Effector memory CD8-positive, alpha-beta T cell (primary cell): Measurements from ENCODE around the gene CXADR.

Experiments
- ATAC-seq: fragments of 150-1000 bp; cut with Tn5 transposase; replicated peaks from 2 replicates; pipeline ENCODE4 v1.10.0; 2021; ENCODE audit warnings: mild to moderate bottlenecking, moderate library complexity
- DNase-seq, 3 experiments: peaks; one replicate each; pipeline ENCODE4 v3.0.0; 2021
- H3K27ac Mint-ChIP-seq, 2 donors: one replicate each; pipeline ENCODE4 v1.8.0; 2022; ENCODE audit warnings: mild to moderate bottlenecking in 2 of 2, mixed read lengths in 2 of 2, moderate library complexity in 2 of 2
- H3K27me3 Mint-ChIP-seq, 2 donors: one replicate each; pipeline ENCODE4 v1.8.0; 2022; ENCODE audit warnings: mixed read lengths in 2 of 2
- H3K36me3 Mint-ChIP-seq: one replicate; pipeline ENCODE4 v1.8.0; 2022; ENCODE audit warnings: mild to moderate bottlenecking, moderate library complexity, mixed read lengths; ENCODE audit not compliant: insufficient read depth
- H3K4me1 Mint-ChIP-seq, 2 donors: one replicate each; pipeline ENCODE4 v1.8.0; 2022; ENCODE audit warnings: low read depth in 2 of 2, mixed read lengths in 2 of 2
- H3K4me3 Mint-ChIP-seq, 2 donors: one replicate each; pipeline ENCODE4 v1.8.0; 2022; ENCODE audit warnings: mild to moderate bottlenecking in 2 of 2, mixed read lengths in 2 of 2, moderate library complexity in 2 of 2
- H3K9me3 Mint-ChIP-seq, 2 donors: one replicate each; pipeline ENCODE4 v1.8.0; 2022; ENCODE audit warnings: mixed read lengths in 2 of 2

CXADR gene

DNA sequence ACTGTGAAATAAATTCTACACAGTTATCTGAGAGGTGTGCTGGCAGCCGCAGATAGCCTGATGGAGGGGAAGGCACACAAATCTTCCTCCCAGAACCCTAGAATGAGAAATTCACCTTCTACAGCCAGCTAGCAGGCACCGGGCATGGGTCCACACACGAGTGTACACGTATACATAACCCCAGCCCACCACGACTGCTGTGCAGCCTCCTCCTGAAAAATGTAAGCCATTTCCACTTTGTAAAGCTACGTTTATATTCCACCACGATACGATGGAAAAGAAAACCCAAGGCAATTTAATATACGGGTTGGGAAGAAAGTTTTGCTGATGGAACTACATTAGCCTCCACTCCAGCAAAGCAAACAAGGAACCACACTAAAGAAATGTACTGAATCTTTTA, 98.1 kb downstream of the CXADR start:
- DNase-seq, result no peak
- no peak for ATAC-seq
- Mint-ChIP-seq H3K27ac (peak overlapping the region; percentile 97 to 99), H3K4me1 (peaks cover 19 to 23% of the 10 kb centered on the region in 2 donors), H3K4me3 (peak overlapping the region; percentile 91 to 93), H3K36me3 (peaks cover 32% of the 10 kb centered on the region), H3K27me3 (no peaks in the 10 kb centered on the region), H3K9me3 (no peaks in the 10 kb centered on the region)

- no peaks in the 10 kb centered on the region for H3K9me3 Mint-ChIP-seq
- peak; percentile 68 for ATAC-seq
- H3K27me3 Mint-ChIP-seq, result no peaks in the 10 kb centered on the region
- H3K36me3 Mint-ChIP-seq, result peaks cover 32% of the 10 kb centered on the region
- peak overlapping the region; percentile 91 to 93 for H3K4me3 Mint-ChIP-seq
- peak; percentile 74 to 82 (median 75) for DNase-seq
- H3K4me1 Mint-ChIP-seq, result peaks cover 19 to 23% of the 10 kb centered on the region in 2 donors
- H3K27ac Mint-ChIP-seq, result peak overlapping the region; percentile 97 to 99
These were observed 98.7 kb downstream of the CXADR start for GRCh38 chr21:17611414-17612022.

GRCh38 chr21:17612023-17612564, 99.3 kb downstream of the CXADR start:
- no peak for ATAC-seq
- peaks cover 17 to 23% of the 10 kb centered on the region in 2 donors for H3K4me1 Mint-ChIP-seq
- H3K9me3 Mint-ChIP-seq, result no peaks in the 10 kb centered on the region
- no peaks in the 10 kb centered on the region for H3K27me3 Mint-ChIP-seq
- H3K4me3 Mint-ChIP-seq, result peak overlapping the region; percentile 91 to 93
- H3K36me3 Mint-ChIP-seq, result peaks cover 30% of the 10 kb centered on the region
- peak in 2 of 3 experiments; percentile 3 to 9 for DNase-seq
- H3K27ac Mint-ChIP-seq, result peak overlapping the region; percentile 97 to 99

GRCh38 chr21:17612565-17613241, 99.9 kb downstream of the CXADR start, which contains the start of gene BTG3:
Gene BTG3, minus strand, starts transcription at chr21:17612901. Its CDS starts 3,757 bp downstream, at chr21:17609144.
- H3K27ac Mint-ChIP-seq, result peak within 1 kb of the TSS; percentile 97 to 99
- peak within 1 kb of the TSS; percentile 91 to 93 for H3K4me3 Mint-ChIP-seq
- H3K27me3 Mint-ChIP-seq, result no peaks in the 10 kb centered on the region
- DNase-seq (peak; percentile 74 to 79 (median 75)), ATAC-seq (peak; percentile 71)
- peaks cover 26% of the 10 kb centered on the region for H3K36me3 Mint-ChIP-seq
- peaks cover 16 to 23% of the 10 kb centered on the region in 2 donors for H3K4me1 Mint-ChIP-seq
- H3K9me3 Mint-ChIP-seq, result no peaks in the 10 kb centered on the region

- Mint-ChIP-seq H3K9me3 (no peaks in the 10 kb centered on the region), H3K4me1 (peaks cover 16 to 18% of the 10 kb centered on the region in 2 donors), H3K27me3 (no peaks in the 10 kb centered on the region), H3K4me3 (peak overlapping the region; percentile 73 to 76), H3K36me3 (peaks cover 22% of the 10 kb centered on the region), H3K27ac (peak overlapping the region; percentile 84 to 99)
- peak in 1 of 3 experiments; percentile 10 for DNase-seq
- ATAC-seq, result no peak
These were observed 100.4 kb downstream of the CXADR start for GRCh38 chr21:17613242-17613676.

DNA sequence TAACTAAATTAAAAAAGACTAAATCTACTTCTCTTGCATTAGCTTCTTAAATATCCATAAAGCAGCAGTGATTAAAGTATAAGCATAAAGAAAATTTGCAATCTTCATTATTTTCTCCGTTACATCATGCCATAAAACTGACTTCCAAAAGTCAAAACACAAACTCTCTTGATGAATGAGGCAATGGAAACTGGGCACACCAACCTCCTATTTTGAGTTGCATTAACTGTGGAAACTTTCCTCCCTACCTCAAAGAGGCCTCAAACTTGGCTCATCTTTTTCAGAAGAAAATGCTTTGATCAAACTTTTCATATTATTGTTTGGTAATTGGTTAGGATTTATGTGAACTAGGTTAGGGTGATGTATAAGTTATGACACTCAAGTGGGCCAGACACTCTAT, 104.0 kb downstream of the CXADR start:
- ATAC-seq (no peak), DNase-seq (no peak)
- Mint-ChIP-seq H3K4me1 (peaks cover 0 to 4% of the 10 kb centered on the region in 2 donors), H3K27me3 (no peaks in the 10 kb centered on the region), H3K9me3 (no peaks in the 10 kb centered on the region), H3K4me3 (no peak overlapping the region), H3K27ac (no peak overlapping the region), H3K36me3 (peaks cover 4% of the 10 kb centered on the region)

GRCh38 chr21:17622018-17622417, 109.2 kb downstream of the CXADR start:
- Mint-ChIP-seq H3K27me3 (peaks cover 32 to 36% of the 10 kb centered on the region in 2 donors), H3K4me3 (no peak overlapping the region), H3K27ac (no peak overlapping the region), H3K4me1 (no peaks in the 10 kb centered on the region), H3K36me3 (no peaks in the 10 kb centered on the region), H3K9me3 (no peaks in the 10 kb centered on the region)
- no peak for ATAC-seq
- DNase-seq, result no peak

- no peaks in the 10 kb centered on the region for H3K9me3 Mint-ChIP-seq
- no peak for ATAC-seq
- H3K27ac Mint-ChIP-seq, result no peak overlapping the region
These were observed 118.4 kb downstream of the CXADR start for GRCh38 chr21:17631195-17631594.

DNA sequence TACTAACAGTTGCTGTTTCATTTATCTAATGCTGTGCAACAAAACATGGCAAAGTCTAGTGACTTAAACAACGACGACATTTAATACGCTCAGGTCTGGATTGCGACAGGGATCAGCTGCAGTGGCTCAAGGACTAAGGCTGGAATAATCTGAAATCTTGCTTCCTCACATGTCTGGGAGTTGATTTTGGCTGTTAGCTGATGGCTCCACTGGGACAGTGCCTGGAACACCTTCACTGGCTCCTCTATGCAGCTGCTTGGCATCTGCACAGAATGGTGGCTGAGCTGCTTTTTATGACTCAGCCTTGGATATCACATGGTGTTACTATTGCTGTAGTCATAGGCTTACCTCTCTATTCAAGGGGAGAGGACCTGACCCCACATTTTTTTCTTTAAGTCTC, 123.9 kb downstream of the CXADR start:
- no peak for ATAC-seq
- no peak for DNase-seq
- H3K36me3 Mint-ChIP-seq, result no peaks in the 10 kb centered on the region

More at GRCh38 chr21:17631195-17631594, 118.4 kb downstream of the CXADR start:
- DNase-seq, result no peak
- Mint-ChIP-seq H3K27me3 (peaks cover 12 to 13% of the 10 kb centered on the region in 2 donors), H3K36me3 (no peaks in the 10 kb centered on the region), H3K4me3 (no peak overlapping the region), H3K4me1 (no peaks in the 10 kb centered on the region)

DNA sequence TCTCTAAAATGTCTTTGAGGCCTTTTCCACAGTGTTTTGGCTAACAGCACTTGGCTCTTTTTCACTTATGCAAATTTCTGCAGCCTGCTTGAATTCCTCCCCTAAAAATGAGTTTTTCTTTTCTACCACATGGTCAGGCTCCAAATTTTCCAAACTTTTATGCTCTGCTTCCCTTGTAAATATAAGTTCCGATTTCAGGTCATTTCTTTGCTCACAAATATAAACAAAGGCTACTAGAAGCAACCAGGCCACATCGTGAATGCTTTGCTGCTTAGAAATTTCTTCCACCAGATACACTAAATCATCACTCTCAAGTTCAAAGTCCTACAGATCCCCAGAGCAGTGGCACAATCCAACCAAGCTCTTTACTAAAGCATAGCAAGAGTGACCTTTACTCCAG, 128.0 kb downstream of the CXADR start:
- Mint-ChIP-seq H3K9me3 (no peaks in the 10 kb centered on the region), H3K4me3 (no peak overlapping the region), H3K36me3 (no peaks in the 10 kb centered on the region), H3K27ac (no peak overlapping the region), H3K4me1 (peaks cover 2 to 3% of the 10 kb centered on the region in 2 donors), H3K27me3 (no peaks in the 10 kb centered on the region)
- DNase-seq (no peak), ATAC-seq (no peak)

More for the DNA sequence above, 123.9 kb downstream of the CXADR start:
- Mint-ChIP-seq H3K4me3 (no peak overlapping the region), H3K27ac (no peak overlapping the region), H3K27me3 (no peaks in the 10 kb centered on the region), H3K9me3 (no peaks in the 10 kb centered on the region), H3K4me1 (no peaks in the 10 kb centered on the region)
